ENCODE data around the gene PER2. TPM values are rescaled to one million over a fixed set of nuclear protein-coding genes. Genes with fewer than 3 reads are reported as not detected.

The PER2 gene
- total and polyA plus RNA-seq, 10 of the 15 experiments (the other 5 are each of a cell fraction or from before 2014, with no cell fraction given), result 1.5 to 15.1 (median 4.6) TPM

GRCh38 chr2:238281826-238282480, 6.5 kb downstream of the PER2 start:
- RAD21 ChIA-PET (ENCODE audit: unreplicated experiment), result no interaction called here
- Histone ChIP-seq H3K4me3 (no peak overlapping the region), H3K4me2 (ENCODE audit: control insufficient read depth, insufficient read depth) (no peak overlapping the region), H3K27me3 (replicated peaks in 1 of 2; ENCODE audit: control insufficient read depth in 2 of 2, insufficient read depth in 2 of 2, low read length in 1 of 2) (no peaks in the 10 kb centered on the region), H3K9ac (ENCODE audit: control insufficient read depth, insufficient read depth, low read length) (no peak overlapping the region), H3K9me3 (replicated peaks; ENCODE audit: control insufficient read depth, insufficient read depth, low read length) (no peaks in the 10 kb centered on the region), H2AFZ (ENCODE audit: control insufficient read depth, low read depth, low read length) (no peak overlapping the region), H3K27ac (ENCODE audit: control insufficient read depth, insufficient read depth) (no peak overlapping the region), H3K4me1 (ENCODE audit: control insufficient read depth, insufficient read depth, low read length) (peaks cover 2% of the 10 kb centered on the region; the same call in 1 of the 2 replicates), H3K79me2 (ENCODE audit: control insufficient read depth, insufficient read depth, low read length) (peaks cover 26% of the 10 kb centered on the region), H4K20me1 (ENCODE audit: control insufficient read depth, insufficient read depth) (no peaks in the 10 kb centered on the region; the same call in 1 of the 2 replicates), H3K36me3 (ENCODE audit: control insufficient read depth in 2 of 2, insufficient read depth in 2 of 2, low read length in 1 of 2) (peaks cover 2 to 7% of the 10 kb centered on the region in 2 experiments; a peak in 2 of 4 replicates)
- ATAC-seq, result no peak
- CTCF ChIA-PET, result interaction anchor here (1.5 kb wide), 1 partner anchor 9 kb away, joined by 3 read pairs; no protein-coding TSS in a partner anchor
- SMC1A ChIA-PET (ENCODE audit: uncharacterized antibody, unreplicated experiment), result no interaction called here
- in situ Hi-C loops (cut with MboI) (no loop called here), intact Hi-C loops (cut with micrococcal nuclease; ENCODE audit: unreplicated experiment) (no loop called here)
- no peak for DNase-seq (ENCODE audit: low read depth, low spot score)
- TF ChIP-seq NR2C1 (IDR thresholded peaks at IDR 0.05) (no peak), PBX3 (IDR thresholded peaks at IDR 0.05; ENCODE audit: insufficient replicate concordance, low read depth, low read length) (no peak), ZNF622 (IDR thresholded peaks at IDR 0.05) (no peak), ZBED1 (IDR thresholded peaks at IDR 0.05; ENCODE audit: borderline replicate concordance) (no peak), CREB1 (IDR thresholded peaks at IDR 0.05; ENCODE audit: low read depth) (no peak), CHD2 (IDR thresholded peaks at IDR 0.05; ENCODE audit: borderline replicate concordance, low read depth, low read length) (no peak), SUPT20H (IDR thresholded peaks at IDR 0.05; ENCODE audit: borderline replicate concordance, control insufficient read depth, low read depth, low read length) (no peak), CEBPB (IDR thresholded peaks at IDR 0.05; ENCODE audit: borderline replicate concordance in 1 of 2, low read depth in 2 of 2, low read length in 2 of 2) (no peak), SMAD5 (IDR thresholded peaks at IDR 0.05; ENCODE audit: low read depth) (no peak)
- FAIRE-seq, result no peak
- 93% methylated on average over 13 of the region's 13 CpGs for WGBS (ENCODE audit: insufficient coverage, insufficient replicate concordance, low lambda C conversion rate, missing lambda C conversion rate)
- no TSS peak for BruUV-seq (replicated peaks)
- POLR2A ChIA-PET, result no interaction called here

Measured in GM12878 (cell line).